ENCODE data around the gene ADARB2.

The ADARB2 gene

GRCh38 chr10:1293636-1294435, 443.5 kb downstream of the ADARB2 start:
- no peak for DNase-seq

GRCh38 chr10:1293157-1293556, 444.2 kb downstream of the ADARB2 start:
- no peak for DNase-seq

GRCh38 chr10:1292611-1293031, 444.7 kb downstream of the ADARB2 start:
- DNase-seq: no peak

GRCh38 chr10:1291178-1292090, 445.9 kb downstream of the ADARB2 start:
- no peak for DNase-seq

GRCh38 chr10:1290071-1290471, 447.3 kb downstream of the ADARB2 start:
- no peak for DNase-seq

GRCh38 chr10:1289591-1289990, 447.7 kb downstream of the ADARB2 start:
- no peak for DNase-seq

- DNase-seq: no peak
Measured at GRCh38 chr10:1287971-1288401, 449.3 kb downstream of the ADARB2 start.

GRCh38 chr10:1287487-1287886, 449.8 kb downstream of the ADARB2 start:
- no peak for DNase-seq

GRCh38 chr10:1284076-1284475, 453.2 kb downstream of the ADARB2 start:
- DNase-seq: no peak

GRCh38 chr10:1281405-1281782, 455.9 kb downstream of the ADARB2 start:
- DNase-seq: no peak

- DNase-seq: no peak
Measured at GRCh38 chr10:1280466-1281404, 456.6 kb downstream of the ADARB2 start.

- DNase-seq: no peak
Measured at GRCh38 chr10:1278306-1278705, 459.0 kb downstream of the ADARB2 start.

GRCh38 chr10:1274701-1275544, 462.4 kb downstream of the ADARB2 start:
- no peak for DNase-seq

- DNase-seq: no peak
Measured at GRCh38 chr10:1274111-1274661, 463.1 kb downstream of the ADARB2 start.

GRCh38 chr10:1273372-1274105, 463.8 kb downstream of the ADARB2 start:
- no peak for DNase-seq

GRCh38 chr10:1272777-1273161, 464.6 kb downstream of the ADARB2 start:
- DNase-seq: no peak

- DNase-seq: no peak
Measured at GRCh38 chr10:1272079-1272776, 465.1 kb downstream of the ADARB2 start.

GRCh38 chr10:1270906-1271305, 466.4 kb downstream of the ADARB2 start:
- no peak for DNase-seq

GRCh38 chr10:1270490-1270889, 466.8 kb downstream of the ADARB2 start:
- DNase-seq: no peak

GRCh38 chr10:1268831-1269230, 468.5 kb downstream of the ADARB2 start:
- DNase-seq: no peak
